Hematopoietic multipotent progenitor cell treated with erythropoietin and hydrocortisone succinate and interleukin-3 and kit ligand, for 17 days (in vitro differentiated cells): Measurements from ENCODE around the gene PPT1.

Experiments
- DNase-seq: peaks from one replicate; pipeline ENCODE4 v3.0.0-alpha.2; 2015; ENCODE audit warnings: low spot score

The PPT1 gene

GRCh38 chr1:40030528-40031135 is 66.4 kb downstream of the PPT1 start:
- no peak for DNase-seq

- DNase-seq = no peak
These were observed 67.4 kb downstream of the PPT1 start for GRCh38 chr1:40029608-40030007.

- DNase-seq = no peak
These were observed 69.4 kb downstream of the PPT1 start for GRCh38 chr1:40027647-40028046.

GRCh38 chr1:40024671-40025070 is 72.4 kb downstream of the PPT1 start:
- no peak for DNase-seq

- DNase-seq = no peak
These were observed 73.6 kb downstream of the PPT1 start for GRCh38 chr1:40023379-40023944.
